Measurements from ENCODE around the gene HDAC4.

DNA sequence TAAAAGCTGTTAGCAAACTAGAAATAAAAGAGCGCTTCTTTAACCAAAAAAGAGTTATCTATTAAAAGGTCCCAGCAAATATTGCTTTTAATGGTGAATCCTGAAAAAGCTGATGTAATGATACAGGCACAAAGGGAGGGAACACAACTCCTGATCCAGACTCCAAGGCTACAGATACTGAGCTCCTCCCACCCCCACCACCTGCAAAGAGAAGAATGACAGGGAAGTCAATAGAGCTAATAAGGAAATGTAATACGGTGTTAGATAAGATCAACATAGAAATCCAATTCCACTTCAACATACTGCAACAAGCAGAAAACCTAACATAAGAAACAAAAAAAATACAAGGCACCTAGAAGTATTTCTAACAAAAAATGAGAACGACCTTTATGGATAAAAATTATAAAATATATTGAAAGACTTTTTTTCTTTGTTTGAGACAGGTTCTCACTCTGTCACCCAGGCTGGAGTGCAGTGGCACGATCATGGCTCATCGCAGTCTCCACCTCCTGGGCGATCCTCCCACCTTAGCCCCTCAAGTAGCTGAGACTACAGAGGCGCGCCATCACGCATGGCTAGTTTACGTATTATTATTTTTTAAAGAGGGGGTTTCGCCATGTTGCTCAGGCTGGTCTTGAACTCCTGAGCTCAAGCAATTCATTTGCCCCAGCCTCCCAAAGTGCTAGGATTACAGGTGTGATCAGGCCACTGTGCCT, 192.2 kb downstream of the HDAC4 start:
- TF ChIP-seq, protein P1, sequence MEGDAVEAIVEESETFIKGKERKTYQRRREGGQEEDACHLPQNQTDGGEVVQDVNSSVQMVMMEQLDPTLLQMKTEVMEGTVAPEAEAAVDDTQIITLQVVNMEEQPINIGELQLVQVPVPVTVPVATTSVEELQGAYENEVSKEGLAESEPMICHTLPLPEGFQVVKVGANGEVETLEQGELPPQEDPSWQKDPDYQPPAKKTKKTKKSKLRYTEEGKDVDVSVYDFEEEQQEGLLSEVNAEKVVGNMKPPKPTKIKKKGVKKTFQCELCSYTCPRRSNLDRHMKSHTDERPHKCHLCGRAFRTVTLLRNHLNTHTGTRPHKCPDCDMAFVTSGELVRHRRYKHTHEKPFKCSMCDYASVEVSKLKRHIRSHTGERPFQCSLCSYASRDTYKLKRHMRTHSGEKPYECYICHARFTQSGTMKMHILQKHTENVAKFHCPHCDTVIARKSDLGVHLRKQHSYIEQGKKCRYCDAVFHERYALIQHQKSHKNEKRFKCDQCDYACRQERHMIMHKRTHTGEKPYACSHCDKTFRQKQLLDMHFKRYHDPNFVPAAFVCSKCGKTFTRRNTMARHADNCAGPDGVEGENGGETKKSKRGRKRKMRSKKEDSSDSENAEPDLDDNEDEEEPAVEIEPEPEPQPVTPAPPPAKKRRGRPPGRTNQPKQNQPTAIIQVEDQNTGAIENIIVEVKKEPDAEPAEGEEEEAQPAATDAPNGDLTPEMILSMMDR (IDR thresholded peaks at IDR 0.05): no peak
- no peak for TF ChIP-seq POLR2A (IDR thresholded peaks at IDR 0.05)

All from testis (tissue), 2 donors.